ENCODE results near the gene CHRNA10.

CHRNA10 gene

GRCh38 chr11:3709977-3710376 is 38.8 kb upstream of the CHRNA10 start:
- TF ChIP-seq, protein P1, sequence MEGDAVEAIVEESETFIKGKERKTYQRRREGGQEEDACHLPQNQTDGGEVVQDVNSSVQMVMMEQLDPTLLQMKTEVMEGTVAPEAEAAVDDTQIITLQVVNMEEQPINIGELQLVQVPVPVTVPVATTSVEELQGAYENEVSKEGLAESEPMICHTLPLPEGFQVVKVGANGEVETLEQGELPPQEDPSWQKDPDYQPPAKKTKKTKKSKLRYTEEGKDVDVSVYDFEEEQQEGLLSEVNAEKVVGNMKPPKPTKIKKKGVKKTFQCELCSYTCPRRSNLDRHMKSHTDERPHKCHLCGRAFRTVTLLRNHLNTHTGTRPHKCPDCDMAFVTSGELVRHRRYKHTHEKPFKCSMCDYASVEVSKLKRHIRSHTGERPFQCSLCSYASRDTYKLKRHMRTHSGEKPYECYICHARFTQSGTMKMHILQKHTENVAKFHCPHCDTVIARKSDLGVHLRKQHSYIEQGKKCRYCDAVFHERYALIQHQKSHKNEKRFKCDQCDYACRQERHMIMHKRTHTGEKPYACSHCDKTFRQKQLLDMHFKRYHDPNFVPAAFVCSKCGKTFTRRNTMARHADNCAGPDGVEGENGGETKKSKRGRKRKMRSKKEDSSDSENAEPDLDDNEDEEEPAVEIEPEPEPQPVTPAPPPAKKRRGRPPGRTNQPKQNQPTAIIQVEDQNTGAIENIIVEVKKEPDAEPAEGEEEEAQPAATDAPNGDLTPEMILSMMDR (IDR thresholded peaks at IDR 0.05; ENCODE audit: low read depth, low read length, poor library complexity, severe bottlenecking), result no peak
- TF ChIP-seq EZH2phosphoT487 (IDR thresholded peaks at IDR 0.05; ENCODE audit: borderline replicate concordance, low read length), result no peak
- H3K4me3 ChIP-seq (ENCODE audit: low read length), result no peak overlapping the region

GRCh38 chr11:3707176-3707575 is 36.0 kb upstream of the CHRNA10 start:
- Histone ChIP-seq H3K36me3 (ENCODE audit: control insufficient read depth, low read length) (peaks cover 90% of the 10 kb centered on the region), H3K27ac (ENCODE audit: low read depth, low read length) (no peak overlapping the region), H3K9me2 (replicated peaks; ENCODE audit: control insufficient read depth, low read length) (no peaks in the 10 kb centered on the region), H3K4me2 (ENCODE audit: low read length) (no peak overlapping the region), H3K79me2 (ENCODE audit: control insufficient read depth, low read length) (0 out of 2 replicates have a peak, but pooled peaks cover 5% of the 10 kb centered on the region), H3K27me3 (ENCODE audit: control insufficient read depth, low read length) (no peaks in the 10 kb centered on the region), H3K4me1 (ENCODE audit: control insufficient read depth, low read length) (no peaks in the 10 kb centered on the region), H3F3A (ENCODE audit: control insufficient read depth, insufficient read depth) (peaks cover 3% of the 10 kb centered on the region; the same call in 1 of the 2 replicates), H4K20me1 (ENCODE audit: control insufficient read depth, insufficient read depth, low read depth, low read length) (no peaks in the 10 kb centered on the region), H3K9me3 (ENCODE audit: control insufficient read depth, insufficient read depth, low read length) (no peaks in the 10 kb centered on the region), H3K4me3 (ENCODE audit: low read length) (no peak overlapping the region)
- TF ChIP-seq, protein P1 (IDR thresholded peaks at IDR 0.05; ENCODE audit: low read depth, low read length, poor library complexity, severe bottlenecking), result no peak
- no peak for TF ChIP-seq EZH2phosphoT487 (IDR thresholded peaks at IDR 0.05; ENCODE audit: borderline replicate concordance, low read length)

More at GRCh38 chr11:3709977-3710376, 38.8 kb upstream of the CHRNA10 start:
- H3K4me2 ChIP-seq (ENCODE audit: low read length), result no peak overlapping the region
- H3F3A ChIP-seq (ENCODE audit: control insufficient read depth, insufficient read depth), result peaks cover 3% of the 10 kb centered on the region; the same call in 1 of the 2 replicates
- no peaks in the 10 kb centered on the region for H4K20me1 ChIP-seq (ENCODE audit: control insufficient read depth, insufficient read depth, low read depth, low read length)
- no peaks in the 10 kb centered on the region for H3K4me1 ChIP-seq (ENCODE audit: control insufficient read depth, low read length)
- no peak overlapping the region for H3K27ac ChIP-seq (ENCODE audit: low read depth, low read length)
- H3K9me3 ChIP-seq (ENCODE audit: control insufficient read depth, insufficient read depth, low read length), result no peaks in the 10 kb centered on the region
- H3K27me3 ChIP-seq (ENCODE audit: control insufficient read depth, low read length), result no peaks in the 10 kb centered on the region
- no peaks in the 10 kb centered on the region for H3K9me2 ChIP-seq (replicated peaks; ENCODE audit: control insufficient read depth, low read length)
- H3K79me2 ChIP-seq (ENCODE audit: control insufficient read depth, low read length), result 0 out of 2 replicates have a peak, but pooled peaks cover 5% of the 10 kb centered on the region
- H3K36me3 ChIP-seq (ENCODE audit: control insufficient read depth, low read length), result peaks cover 89% of the 10 kb centered on the region

- H3K36me3 ChIP-seq (ENCODE audit: control insufficient read depth, low read length), result peaks cover 91% of the 10 kb centered on the region
Measured at GRCh38 chr11:3703383-3703782, 32.2 kb upstream of the CHRNA10 start.

More at GRCh38 chr11:3703383-3703782, 32.2 kb upstream of the CHRNA10 start:
- H3K9me3 ChIP-seq (ENCODE audit: control insufficient read depth, insufficient read depth, low read length), result no peaks in the 10 kb centered on the region
- H3K79me2 ChIP-seq (ENCODE audit: control insufficient read depth, low read length), result no peaks in the 10 kb centered on the region
- peaks cover 8% of the 10 kb centered on the region for H3F3A ChIP-seq (ENCODE audit: control insufficient read depth, insufficient read depth)
- H3K4me2 ChIP-seq (ENCODE audit: low read length), result no peak overlapping the region
- no peak overlapping the region for H3K4me3 ChIP-seq (ENCODE audit: low read length)
- H3K27ac ChIP-seq (ENCODE audit: low read depth, low read length), result no peak overlapping the region
- no peaks in the 10 kb centered on the region for H3K4me1 ChIP-seq (ENCODE audit: control insufficient read depth, low read length)
- TF ChIP-seq, protein P1 (IDR thresholded peaks at IDR 0.05; ENCODE audit: low read depth, low read length, poor library complexity, severe bottlenecking), result no peak
- TF ChIP-seq EZH2phosphoT487 (IDR thresholded peaks at IDR 0.05; ENCODE audit: borderline replicate concordance, low read length), result no peak
- no peaks in the 10 kb centered on the region for H3K9me2 ChIP-seq (replicated peaks; ENCODE audit: control insufficient read depth, low read length)
- no peaks in the 10 kb centered on the region for H4K20me1 ChIP-seq (ENCODE audit: control insufficient read depth, insufficient read depth, low read depth, low read length)
- H3K27me3 ChIP-seq (ENCODE audit: control insufficient read depth, low read length), result no peaks in the 10 kb centered on the region
